Thoracic aorta (tissue), 2 donors: ENCODE results near the gene PHF14. TPM values are rescaled to one million over a fixed set of nuclear protein-coding genes. Genes with fewer than 3 reads are reported as not detected.

Source experiments
- ATAC-seq: fragments of 150-250 bp; one replicate; pipeline ENCODE4 v1.8.0; 2017; ENCODE audit warnings: low read depth; ENCODE audit not compliant: insufficient number of reproducible peaks, low FRiP score
- DNase-seq: peaks from one replicate; pipeline ENCODE4 v3.0.0-alpha.2; 2020; ENCODE audit warnings: low spot score
- H3K27ac ChIP-seq, 2 donors: fragments of 200-600 bp; sonication (generic); 1 replicate in 1 of 2; 2 replicates in 1 of 2; pipeline ENCODE4 v1.5.1; 2016; ENCODE audit warnings: mild to moderate bottlenecking in 2 of 2, moderate library complexity in 2 of 2
- H3K27me3 ChIP-seq: fragments of 200-600 bp; sonication (generic); replicated peaks from 2 replicates; pipeline ENCODE4 v1.6.0; 2016; ENCODE audit warnings: mild to moderate bottlenecking; ENCODE audit not compliant: insufficient read depth
- H3K36me3 ChIP-seq: fragments of 200-600 bp; sonication (generic); one replicate; pipeline ENCODE4 v1.5.1; 2016
- H3K4me1 ChIP-seq, 2 donors: fragments of 200-600 bp; sonication (generic); 1 replicate in 1 of 2; 2 replicates in 1 of 2; pipeline versions ENCODE4 v1.5.1 to v1.6.0; 2016; ENCODE audit warnings: low read depth in 2 of 2, mild to moderate bottlenecking in 1 of 2; ENCODE audit not compliant: control insufficient read depth in 1 of 2
- H3K4me3 ChIP-seq: fragments of 200-600 bp; sonication (generic); 2 replicates; pipeline ENCODE4 v1.5.1; 2016; ENCODE audit warnings: mild to moderate bottlenecking
- H3K9me3 ChIP-seq: fragments of 200-600 bp; sonication (generic); 2 replicates; pipeline ENCODE4 v1.5.1; 2016
- CTCF ChIP-seq: fragments of 200-600 bp; sonication (generic); IDR thresholded peaks from one replicate; pipeline ENCODE4 v1.5.1; 2019; ENCODE audit warnings: antibody characterized with exemption
- total RNA-seq, 2 donors: library from RNA; depleted of rRNA; stranded (reverse); fragments of >200 nt; gene quantifications; one replicate each; pipeline versions ENCODE4 v1.1.0 to v1.2.3, GENCODE V29; 2016

PHF14 gene
- total RNA-seq, 2 donors from 2014 or later: 26.5 to 46.1 TPM

GRCh38 chr7:11172835-11173234 lies 199.2 kb downstream of the PHF14 start:
- TF ChIP-seq CTCF: no peak
- H3K4me3 ChIP-seq: no peak overlapping the region
- ATAC-seq (no peak), DNase-seq (no peak)
- H3K27ac ChIP-seq: no peak overlapping the region
- H3K36me3 ChIP-seq: no peaks in the 10 kb centered on the region
- no peaks in the 10 kb centered on the region for H3K27me3 ChIP-seq
- H3K4me1 ChIP-seq: no peaks in the 10 kb centered on the region
- H3K9me3 ChIP-seq: no peaks in the 10 kb centered on the region

GRCh38 chr7:11175371-11175770 lies 201.7 kb downstream of the PHF14 start:
- no peaks in the 10 kb centered on the region for H3K9me3 ChIP-seq
- DNase-seq: no peak
- ATAC-seq: no peak
- no peaks in the 10 kb centered on the region for H3K4me1 ChIP-seq
- no peak for TF ChIP-seq CTCF
- no peaks in the 10 kb centered on the region for H3K27me3 ChIP-seq
- no peaks in the 10 kb centered on the region for H3K36me3 ChIP-seq
- H3K27ac ChIP-seq: no peak overlapping the region
- H3K4me3 ChIP-seq: no peak overlapping the region

- Histone ChIP-seq H3K4me1 (no peaks in the 10 kb centered on the region), H3K9me3 (no peaks in the 10 kb centered on the region), H3K27ac (no peak overlapping the region), H3K36me3 (no peaks in the 10 kb centered on the region), H3K27me3 (no peaks in the 10 kb centered on the region), H3K4me3 (no peak overlapping the region)
- no peak for TF ChIP-seq CTCF
- DNase-seq (no peak), ATAC-seq (no peak)
Observed at GRCh38 chr7:11175887-11176286, 202.2 kb downstream of the PHF14 start.

- no peak for DNase-seq
- ATAC-seq: no peak
- TF ChIP-seq CTCF: no peak
Observed at GRCh38 chr7:11176985-11177555, 203.4 kb downstream of the PHF14 start.

GRCh38 chr7:11177793-11178192 lies 204.1 kb downstream of the PHF14 start:
- H3K4me1 ChIP-seq: no peaks in the 10 kb centered on the region
- H3K4me3 ChIP-seq: no peak overlapping the region
- no peak overlapping the region for H3K27ac ChIP-seq
- no peak for TF ChIP-seq CTCF
- H3K36me3 ChIP-seq: no peaks in the 10 kb centered on the region
- ATAC-seq (no peak), DNase-seq (no peak)
- no peaks in the 10 kb centered on the region for H3K27me3 ChIP-seq
- no peaks in the 10 kb centered on the region for H3K9me3 ChIP-seq

More at GRCh38 chr7:11176985-11177555, 203.4 kb downstream of the PHF14 start:
- no peak overlapping the region for H3K4me3 ChIP-seq
- H3K36me3 ChIP-seq: no peaks in the 10 kb centered on the region
- no peak overlapping the region for H3K27ac ChIP-seq
- no peaks in the 10 kb centered on the region for H3K27me3 ChIP-seq
- H3K4me1 ChIP-seq: no peaks in the 10 kb centered on the region
- H3K9me3 ChIP-seq: no peaks in the 10 kb centered on the region
